ENCODE data around the gene NLRP6.
"Not testable (repeated sequence)": the region's sequence is repeated elsewhere in the genome, so short reads cannot be mapped to it uniquely, and the experiment has no call there.

The NLRP6 gene

GRCh38 chr11:278001-278951 lies at the start of gene NLRP6:
Gene NLRP6, plus strand, starts transcription at chr11:278407. Its CDS starts 163 bp downstream, at chr11:278570.
- peak; percentile 63 for DNase-seq

- peak; percentile 37 for DNase-seq
Observed at GRCh38 chr11:230431-230830, 47.8 kb upstream of the NLRP6 start.

- DNase-seq, result peak; percentile 33
Observed at GRCh38 chr11:232783-233565, 45.2 kb upstream of the NLRP6 start.

- DNase-seq, result peak; percentile 56
Observed at GRCh38 chr11:235180-235579, 43.0 kb upstream of the NLRP6 start.

DNA sequence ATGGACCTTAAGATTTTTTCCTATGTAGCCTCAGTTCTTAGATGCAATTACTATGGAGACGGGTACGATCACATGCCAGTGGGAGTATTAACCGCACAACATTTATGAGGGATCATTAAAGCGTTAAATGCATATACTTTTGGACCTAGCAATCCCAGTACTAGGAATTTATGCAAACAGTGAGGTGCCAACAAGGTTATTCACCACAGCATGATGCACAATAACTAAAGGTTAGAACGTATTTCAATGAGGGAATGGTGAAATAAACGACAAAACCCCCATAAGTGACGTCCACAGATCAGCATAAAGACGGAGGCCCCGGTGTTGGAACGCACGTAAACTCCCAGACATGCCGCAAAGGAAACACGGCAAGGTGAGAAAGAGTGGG lies 42.6 kb upstream of the NLRP6 start:
- no peak for DNase-seq

DNA sequence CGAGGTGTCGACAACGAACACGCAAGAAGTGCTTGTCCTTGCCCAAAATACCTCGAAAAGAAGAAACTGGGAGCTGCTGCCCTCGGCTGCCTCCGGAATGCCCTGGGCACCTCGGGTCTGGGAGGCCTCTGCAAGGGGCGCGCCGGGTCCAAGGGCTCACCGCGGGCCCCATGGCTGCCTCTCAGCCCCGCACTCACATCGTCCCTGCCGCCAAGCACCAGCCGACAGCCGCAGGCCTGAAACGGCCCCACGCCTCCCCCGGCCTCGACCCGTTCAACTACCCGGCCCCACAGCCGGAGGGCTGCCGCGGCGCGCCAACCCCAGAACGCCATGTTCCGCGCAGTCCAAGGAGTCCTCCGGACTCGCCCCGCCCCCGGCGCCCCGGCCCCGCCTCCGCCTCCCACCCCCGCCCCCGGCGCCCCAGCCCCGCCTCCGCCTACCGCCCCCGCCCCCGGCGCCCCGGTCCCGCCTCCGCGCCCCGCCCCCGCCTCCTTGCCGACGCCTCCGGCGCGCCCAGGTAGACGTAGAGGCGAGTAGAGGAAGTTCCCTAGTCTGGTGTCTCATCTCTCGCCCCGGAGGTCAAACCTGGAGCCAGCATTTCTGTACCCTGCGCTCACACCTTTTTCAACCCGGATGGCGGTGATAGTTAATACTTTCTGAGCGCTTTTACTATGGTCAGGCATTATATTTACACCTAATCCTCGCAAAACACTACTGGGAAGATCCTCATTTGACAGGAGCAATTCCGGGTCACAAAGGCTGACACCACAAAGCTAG lies 42.0 kb upstream of the NLRP6 start, which contains the start of gene SIRT3:
TSS of gene SIRT3 (minus strand) at position 346 of the 777 bp plus-strand sequence. CDS start at position 332, 14 bp downstream.
- DNase-seq, result peak; percentile 87

- DNase-seq, result peak; percentile 94
Observed at GRCh38 chr11:236774-237767, 41.1 kb upstream of the NLRP6 start, which contains the start of gene PSMD13. Gene PSMD13, plus strand, starts transcription at chr11:236976. Its CDS starts 74 bp downstream, at chr11:237050.

GRCh38 chr11:238346-238745 lies 39.9 kb upstream of the NLRP6 start:
- not testable (repeated sequence) for DNase-seq

- peak; percentile 28 for DNase-seq
Observed at GRCh38 chr11:240315-240714, 37.9 kb upstream of the NLRP6 start.

DNA sequence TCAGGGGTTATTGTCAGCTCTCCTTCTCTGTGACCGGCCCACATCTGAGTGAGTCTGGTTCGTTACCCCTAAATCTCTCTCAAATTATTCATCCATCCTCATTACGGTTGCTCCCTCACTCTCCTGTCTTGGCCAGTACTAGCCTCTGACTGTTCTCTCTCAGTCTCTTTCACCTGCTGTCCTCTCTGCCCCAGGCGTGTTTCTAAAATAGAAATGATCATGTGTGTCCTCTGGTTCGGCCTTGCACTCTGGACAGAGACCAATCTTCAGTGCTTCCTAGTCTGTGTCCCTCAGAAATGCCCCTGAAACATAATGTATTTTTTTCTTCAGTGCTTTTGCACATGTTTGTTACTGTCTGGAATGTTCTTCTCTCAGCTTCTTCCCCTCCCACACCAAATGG lies 36.6 kb upstream of the NLRP6 start:
- DNase-seq, result peak; percentile 35

GRCh38 chr11:244376-244775 lies 33.8 kb upstream of the NLRP6 start:
- DNase-seq, result no peak

DNA sequence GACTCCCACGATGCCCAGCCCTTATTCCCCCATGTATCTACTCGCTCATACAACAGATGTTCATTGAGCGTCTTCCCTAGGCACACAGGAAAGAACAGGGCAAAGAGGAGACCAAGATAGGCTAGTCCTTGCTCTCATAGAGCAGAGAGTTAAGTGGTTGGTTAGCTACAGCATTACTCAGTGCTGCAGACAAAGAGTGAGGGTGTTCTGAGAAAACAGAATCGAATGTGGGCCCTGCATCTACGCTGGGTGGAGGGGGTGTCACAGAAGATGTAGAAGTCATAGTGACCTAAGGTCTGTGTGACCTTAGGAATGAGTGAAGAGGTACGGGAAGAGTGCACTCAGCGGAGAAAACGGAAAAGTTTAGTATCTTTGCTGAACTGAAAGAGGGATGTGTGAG lies 29.1 kb upstream of the NLRP6 start:
- peak; percentile 49 for DNase-seq

DNA sequence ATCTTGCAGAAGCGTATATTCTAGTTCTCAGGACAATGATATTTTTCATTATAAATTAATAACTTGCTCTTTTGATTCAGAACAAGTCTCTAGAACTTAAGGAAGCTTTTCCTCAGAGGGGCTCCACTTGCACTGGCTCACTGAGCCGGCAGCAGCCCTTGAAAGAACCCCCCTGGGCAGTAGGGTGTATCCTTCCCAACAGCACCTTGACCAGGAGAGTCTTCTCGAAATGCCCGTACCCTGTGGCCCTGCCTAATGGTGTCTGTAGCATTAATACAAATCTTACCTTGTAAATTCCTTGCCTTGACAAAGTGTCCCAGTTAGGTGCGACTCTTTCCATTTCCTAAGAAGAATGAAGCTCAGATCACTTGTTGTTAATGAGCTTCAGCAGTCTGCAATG lies 27.9 kb upstream of the NLRP6 start:
- peak; percentile 49 for DNase-seq

DNA sequence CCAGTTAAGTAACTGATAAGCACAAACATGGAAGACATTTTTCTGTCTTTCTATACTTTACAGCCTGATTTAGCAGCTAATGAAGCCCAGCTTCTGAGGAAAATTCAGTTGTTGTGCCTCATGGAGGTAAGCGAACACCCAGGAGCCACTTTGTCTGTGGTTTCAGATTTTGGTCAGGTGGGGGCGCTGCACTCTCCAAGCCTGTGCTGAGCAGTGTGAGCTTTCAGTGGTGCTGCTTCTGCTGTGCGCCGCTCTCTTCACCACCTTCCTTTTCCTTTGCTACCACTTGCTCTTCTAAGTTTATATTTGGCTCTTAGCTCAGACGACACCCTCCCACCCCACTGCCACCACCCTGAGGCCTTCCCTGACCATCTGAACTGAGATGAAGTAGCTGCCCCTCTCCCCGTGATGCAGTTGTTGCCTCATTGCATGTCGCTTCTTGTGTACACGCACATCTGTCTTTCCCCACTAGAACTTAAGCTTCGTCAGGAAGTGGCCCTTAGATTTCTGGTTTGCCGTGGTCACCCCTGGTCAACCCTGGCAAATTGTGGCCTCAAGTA lies 27.4 kb upstream of the NLRP6 start:
- peak; percentile 89 for DNase-seq

- peak; percentile 54 for DNase-seq
Observed at GRCh38 chr11:251550-251949, 26.7 kb upstream of the NLRP6 start.

DNA sequence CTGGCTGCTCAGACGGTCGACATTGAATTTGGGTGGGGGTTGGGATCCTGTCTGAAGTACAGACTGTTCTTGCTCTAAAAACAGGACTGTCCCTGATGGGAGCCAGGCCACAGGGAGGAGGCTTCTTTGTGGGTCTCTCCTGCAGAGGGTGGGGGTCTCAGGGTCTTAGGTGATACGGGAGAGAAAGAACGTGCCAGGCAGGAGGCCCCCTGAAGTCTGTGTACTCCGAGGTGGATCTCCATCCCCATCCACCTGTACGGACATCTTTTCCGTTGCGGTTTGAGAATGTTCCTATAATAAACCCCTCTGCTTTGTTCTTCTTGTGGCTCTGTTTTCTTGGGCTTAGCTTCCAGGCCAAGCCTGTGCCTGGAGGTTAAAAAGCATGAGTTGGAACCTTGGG lies 25.5 kb upstream of the NLRP6 start:
- no peak for DNase-seq

DNA sequence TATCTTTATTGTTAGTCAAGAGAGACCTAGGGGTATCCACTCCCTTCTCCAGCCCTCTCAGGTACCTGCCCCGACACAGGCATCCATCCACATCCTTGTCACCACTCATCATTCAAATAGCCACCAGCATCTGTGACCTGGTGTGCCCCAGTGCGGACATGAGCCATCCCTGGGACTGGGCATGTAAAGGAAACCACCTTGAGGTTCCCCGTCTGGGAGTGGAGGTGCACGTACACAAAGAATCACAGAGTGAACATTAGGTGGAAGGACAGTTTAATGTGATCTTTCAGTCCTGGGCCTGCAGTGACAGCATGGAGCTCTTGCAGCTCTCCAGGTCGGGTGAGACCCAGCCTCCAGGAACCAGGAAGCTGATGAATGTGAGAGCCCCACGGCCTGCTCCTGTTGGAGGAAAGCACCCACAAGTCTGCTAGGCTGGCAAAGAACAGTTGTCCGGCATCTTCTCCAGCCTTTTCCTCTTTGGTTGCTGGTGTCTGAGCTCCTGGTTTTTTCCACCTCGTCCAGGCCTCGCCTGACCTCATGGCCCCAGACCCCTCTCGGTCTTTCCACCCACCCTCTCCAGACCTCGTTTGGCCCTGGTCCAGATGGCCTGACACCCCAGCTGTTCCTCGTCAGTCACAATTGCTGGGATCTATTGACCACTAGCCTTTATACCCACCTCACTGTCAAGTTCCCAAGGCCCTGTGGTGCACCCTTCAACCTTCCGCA lies 24.9 kb upstream of the NLRP6 start:
- DNase-seq, result no peak

GRCh38 chr11:253886-254270 lies 24.3 kb upstream of the NLRP6 start:
- no peak for DNase-seq

GRCh38 chr11:255176-255575 lies 23.0 kb upstream of the NLRP6 start:
- no peak for DNase-seq

GRCh38 chr11:255816-256215 lies 22.4 kb upstream of the NLRP6 start:
- no peak for DNase-seq

All from activated CD8-positive, alpha-beta memory T cell treated with anti-CD3 and anti-CD28 coated beads for 24 hours (primary cell).